Epithelial cell of proximal tubule (primary cell): ENCODE data around the gene IMPA2. TPM values are rescaled to one million over a fixed set of nuclear protein-coding genes. Genes with fewer than 3 reads are reported as not detected.

Source experiments
- DNase-seq: peaks from one replicate; pipeline ENCODE4 v3.0.0-alpha.2; 2011; ENCODE audit warnings: low read depth
- H3K4me3 ChIP-seq: 2 replicates; pipeline ENCODE4 v1.5.1; 2011; ENCODE audit warnings: low read depth, mild to moderate bottlenecking, low read length
- CTCF ChIP-seq: conservative IDR thresholded peaks from 2 replicates; pipeline ENCODE4 v1.5.1; 2012; ENCODE audit warnings: low read depth, mild to moderate bottlenecking, low read length
- total RNA-seq: library from RNA; depleted of rRNA; stranded (reverse); fragments of >200 nt; gene quantifications from 2 replicates; pipeline ENCODE4 v1.2.3, GENCODE V29; 2015

Gene IMPA2
- total RNA-seq, 1 donor from 2014 or later = 89.9 TPM

- DNase-seq = no peak
- TF ChIP-seq CTCF = no peak
- H3K4me3 ChIP-seq = no peak overlapping the region
Observed at GRCh38 chr18:12018861-12019260, 37.6 kb downstream of the IMPA2 start.

DNA sequence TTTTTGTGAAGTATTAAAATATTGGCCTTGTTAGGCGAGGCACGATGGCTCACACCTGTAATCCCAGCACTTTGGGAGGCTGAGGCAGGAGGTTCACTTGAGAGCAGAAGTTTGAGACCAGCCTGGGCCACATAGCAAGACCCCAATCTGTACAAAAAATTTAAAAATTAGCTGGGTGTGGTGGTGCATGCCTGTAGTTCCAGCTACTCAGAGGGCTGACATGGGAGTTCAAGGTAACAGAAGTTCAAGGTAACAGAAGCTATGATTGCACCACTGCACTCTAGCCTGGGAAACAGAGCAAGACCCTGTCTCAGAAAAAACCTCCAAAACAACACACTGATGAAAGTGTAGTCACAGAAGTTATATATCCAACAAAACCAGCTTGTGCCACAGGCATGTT, 39.8 kb downstream of the IMPA2 start:
- H3K4me3 ChIP-seq = no peak overlapping the region
- no peak for TF ChIP-seq CTCF
- no peak for DNase-seq

DNA sequence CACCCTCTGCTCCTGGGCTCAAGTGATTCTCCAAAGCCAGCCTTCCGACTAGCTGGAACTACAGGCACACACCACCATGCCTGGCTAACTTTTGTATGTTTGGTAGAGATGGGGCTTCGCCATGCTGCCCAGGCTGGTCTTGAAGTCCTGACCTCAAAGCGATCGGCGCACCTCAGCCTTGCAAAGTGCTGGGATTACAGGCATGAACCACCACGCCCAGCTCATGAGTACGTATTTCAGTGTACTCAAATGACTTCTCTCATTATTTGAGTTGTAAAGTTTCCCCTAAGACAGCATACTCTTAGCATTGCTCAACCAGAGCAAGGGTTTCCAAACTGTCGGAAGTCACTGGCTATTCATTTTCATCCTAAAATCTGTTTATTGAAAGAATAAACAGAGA, 40.3 kb downstream of the IMPA2 start:
- DNase-seq = no peak
- no peak overlapping the region for H3K4me3 ChIP-seq
- no peak for TF ChIP-seq CTCF

GRCh38 chr18:12023375-12023774, 42.1 kb downstream of the IMPA2 start:
- no peak for TF ChIP-seq CTCF
- DNase-seq = no peak
- H3K4me3 ChIP-seq = no peak overlapping the region

DNA sequence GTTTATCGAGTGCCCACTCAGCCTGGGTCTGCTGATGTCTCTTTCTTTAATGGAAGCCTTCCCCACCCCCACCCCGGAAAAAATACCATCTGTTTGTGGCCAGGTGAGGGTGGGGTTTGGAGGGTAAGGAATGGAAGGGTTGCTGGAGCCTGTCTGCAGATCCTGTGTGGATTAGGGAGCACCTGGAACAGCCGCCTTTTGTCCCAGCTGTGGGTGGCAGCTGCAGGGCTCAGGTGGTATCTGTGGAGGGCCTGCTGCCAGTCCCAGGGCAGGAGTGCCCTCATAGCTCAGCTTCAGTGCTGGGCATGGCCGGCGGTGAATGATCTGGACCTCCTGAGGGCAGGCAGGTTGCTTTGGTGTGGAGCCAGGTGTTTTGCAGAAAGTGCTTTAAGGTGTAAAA, 45.3 kb downstream of the IMPA2 start:
- no peak overlapping the region for H3K4me3 ChIP-seq
- no peak for TF ChIP-seq CTCF
- DNase-seq = no peak

DNA sequence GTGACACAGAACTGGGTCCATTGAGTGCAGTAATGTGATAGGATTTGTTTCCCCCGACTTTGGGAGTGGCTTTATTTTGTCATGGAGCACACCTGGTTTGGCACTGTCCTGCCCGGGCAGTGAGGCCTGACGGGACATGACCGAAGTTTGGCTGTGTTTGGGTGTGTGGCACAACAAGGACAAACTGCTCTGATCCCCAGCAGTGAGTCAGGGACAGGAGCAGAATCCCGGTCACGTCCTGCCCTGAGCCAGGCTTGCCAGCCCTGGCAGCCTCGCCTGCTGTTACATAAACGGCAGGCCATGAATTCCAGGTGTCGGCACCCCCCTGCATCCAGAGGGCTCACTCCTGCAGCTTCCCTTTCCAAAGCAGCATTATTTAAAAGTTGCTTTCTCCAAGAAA, 45.7 kb downstream of the IMPA2 start:
- DNase-seq = no peak
- no peak for TF ChIP-seq CTCF
- H3K4me3 ChIP-seq = no peak overlapping the region

DNA sequence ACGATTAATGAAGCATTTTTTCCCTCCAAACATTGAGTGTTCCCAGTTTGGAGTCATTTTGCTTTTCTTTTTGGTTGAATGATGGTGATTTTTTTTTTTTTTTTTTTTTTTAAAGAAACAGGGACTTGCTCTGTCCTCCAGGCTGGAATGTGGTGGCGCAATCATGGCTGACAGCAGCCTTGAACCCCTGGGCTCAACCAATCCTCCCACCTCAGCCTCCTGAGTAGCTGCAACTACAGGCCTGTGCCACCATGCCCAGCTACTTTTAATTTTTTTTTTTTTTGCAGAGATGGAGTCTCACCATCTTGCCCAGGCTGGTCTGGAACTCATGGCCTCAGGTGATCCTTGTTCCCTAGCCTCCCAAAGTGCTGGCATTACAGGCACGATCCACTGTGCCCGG, 46.2 kb downstream of the IMPA2 start:
- DNase-seq = no peak
- H3K4me3 ChIP-seq = no peak overlapping the region
- no peak for TF ChIP-seq CTCF
